Gastrocnemius medialis (tissue), 4 donors: ENCODE data around the gene ERVMER34-1.

ENCODE experiments used
- CTCF ChIP-seq, 5 experiments: fragments of 450-650 bp in 3 of 5; fragments of 200-600 bp in 2 of 5; sonication (generic) in 2 of 5; IDR thresholded peaks in 4 of 5; conservative IDR thresholded peaks in 1 of 5; 1 replicate in 4 of 5; 2 replicates in 1 of 5; pipeline ENCODE4 v1.5.1; 2016 to 2019; ENCODE audit warnings: antibody characterized with exemption in 5 of 5, mild to moderate bottlenecking in 3 of 5, moderate library complexity in 3 of 5
- POLR2A ChIP-seq, 2 donors: fragments of 450-650 bp; IDR thresholded peaks; one replicate each; pipeline ENCODE4 v1.6.1; 2017; ENCODE audit warnings: antibody characterized with exemption in 2 of 2, mild to moderate bottlenecking in 2 of 2, moderate library complexity in 2 of 2

GRCh38 chr4:52716364-52717151 lies 34.7 kb downstream of the ERVMER34-1 start:
- TF ChIP-seq CTCF (IDR thresholded peaks at IDR 0.05 in 4 of 5, conservative IDR thresholded peaks at IDR 0.05 in 1 of 5) (no peak), POLR2A (IDR thresholded peaks at IDR 0.05) (no peak)
